Activated CD4-positive, alpha-beta memory T cell treated with anti-CD3 and anti-CD28 coated beads, Interleukin-2, amount 10 ng/mL, durations not matched to agents 7 days and 5 days (primary cell): ENCODE data around the gene ACBD6. TPM values are rescaled to one million over a fixed set of nuclear protein-coding genes. Genes with fewer than 3 reads are reported as not detected.
A peak's percentile ranks its signal among the peaks of the same experiment; 100 is the strongest.

Experiments used
- CTCF ChIA-PET: fragments of 350-600 bp; sonication (Branson Sonifier 250); formaldehyde crosslinking; loops from one replicate; lab custom pipeline; 2021; ENCODE audit warnings: antibody characterized with exemption, inconsistent platforms; lab: Charles Lee
- POLR2A ChIA-PET: fragments of 350-600 bp; sonication (Branson Sonifier 250); formaldehyde crosslinking; loops from one replicate; lab custom pipeline; 2021; ENCODE audit warnings: antibody characterized with exemption; lab: Charles Lee
- DNase-seq: peaks from one replicate; pipeline ENCODE4 v3.0.0-alpha.2; 2020
- H3K27ac Mint-ChIP-seq: one replicate; pipeline ENCODE4 v1.8.0; 2021; ENCODE audit warnings: mild to moderate bottlenecking, mixed read lengths
- H3K27me3 Mint-ChIP-seq: one replicate; pipeline ENCODE4 v1.8.0; 2021; ENCODE audit warnings: mixed read lengths
- H3K36me3 Mint-ChIP-seq: one replicate; pipeline ENCODE4 v1.8.0; 2021; ENCODE audit warnings: low read depth, mixed read lengths
- H3K4me1 Mint-ChIP-seq: one replicate; pipeline ENCODE4 v1.8.0; 2021; ENCODE audit warnings: mixed read lengths
- H3K4me3 Mint-ChIP-seq: one replicate; pipeline ENCODE4 v1.8.0; 2021; ENCODE audit warnings: mild to moderate bottlenecking, mixed read lengths
- H3K9me3 Mint-ChIP-seq: one replicate; pipeline ENCODE4 v1.8.0; 2021; ENCODE audit warnings: mixed read lengths
- total RNA-seq, 2 experiments: library from RNA; stranded (reverse); gene quantifications; one replicate each; pipeline ENCODE4 v1.2.3, GENCODE V29; 2021

ACBD6 gene
- total RNA-seq, 2 experiments from 2014 or later, result 27.5 to 33.2 TPM

DNA sequence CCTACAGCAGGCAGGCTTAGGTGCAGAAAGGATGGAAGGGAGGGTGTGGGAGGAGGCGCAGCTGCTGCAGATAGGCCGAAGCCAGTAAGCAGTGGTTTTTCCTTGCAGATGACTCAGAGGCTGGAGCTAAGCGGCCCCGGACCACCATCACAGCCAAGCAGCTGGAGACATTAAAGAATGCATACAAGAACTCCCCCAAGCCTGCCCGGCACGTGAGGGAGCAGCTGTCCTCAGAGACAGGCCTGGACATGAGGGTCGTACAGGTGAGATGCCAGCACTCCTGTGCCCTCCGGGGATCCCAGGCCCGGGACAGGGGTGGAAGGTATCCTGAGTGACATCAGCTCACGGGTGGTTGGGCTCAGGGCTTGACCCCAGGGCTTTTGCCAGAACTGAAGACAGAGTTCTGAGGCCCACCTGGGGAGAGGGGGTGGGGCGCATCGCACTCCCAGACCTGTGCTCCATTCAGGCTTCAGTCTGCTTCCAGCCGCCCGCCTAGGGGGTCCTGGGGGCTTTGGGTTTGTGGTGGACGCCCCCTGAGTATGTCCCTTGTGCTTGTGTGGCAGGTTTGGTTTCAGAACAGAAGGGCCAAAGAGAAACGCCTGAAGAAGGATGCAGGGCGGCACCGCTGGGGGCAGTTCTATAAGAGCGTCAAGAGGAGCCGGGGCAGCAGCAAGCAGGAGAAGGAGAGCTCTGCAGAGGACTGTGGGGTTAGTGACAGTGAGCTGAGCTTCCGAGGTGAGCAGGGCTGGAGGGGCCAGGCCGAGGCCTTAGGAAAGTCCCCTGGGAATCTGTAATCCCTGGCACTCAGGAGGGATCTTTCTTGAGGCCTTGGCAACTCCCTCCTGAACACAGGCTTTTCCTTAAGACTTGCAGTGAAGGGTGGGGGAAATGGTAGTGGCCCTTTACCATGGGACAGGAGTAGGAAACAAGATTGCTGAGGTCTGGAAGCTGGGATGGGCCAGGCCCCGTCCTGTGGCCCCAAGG, 230.8 kb downstream of the ACBD6 start:
- ChIA-PET POLR2A (no interaction called here), CTCF (interaction anchor here (1.0 kb wide), 1 partner anchor 14 kb away, joined by 4 read pairs; no protein-coding TSS in a partner anchor)
- no peak for DNase-seq
- no peaks in the 10 kb centered on the region for H3K9me3 Mint-ChIP-seq
- H3K36me3 Mint-ChIP-seq, result peaks cover 4% of the 10 kb centered on the region
- no peak overlapping the region for H3K4me3 Mint-ChIP-seq
- no peaks in the 10 kb centered on the region for H3K27me3 Mint-ChIP-seq
- H3K27ac Mint-ChIP-seq, result no peak overlapping the region
- no peaks in the 10 kb centered on the region for H3K4me1 Mint-ChIP-seq

DNA sequence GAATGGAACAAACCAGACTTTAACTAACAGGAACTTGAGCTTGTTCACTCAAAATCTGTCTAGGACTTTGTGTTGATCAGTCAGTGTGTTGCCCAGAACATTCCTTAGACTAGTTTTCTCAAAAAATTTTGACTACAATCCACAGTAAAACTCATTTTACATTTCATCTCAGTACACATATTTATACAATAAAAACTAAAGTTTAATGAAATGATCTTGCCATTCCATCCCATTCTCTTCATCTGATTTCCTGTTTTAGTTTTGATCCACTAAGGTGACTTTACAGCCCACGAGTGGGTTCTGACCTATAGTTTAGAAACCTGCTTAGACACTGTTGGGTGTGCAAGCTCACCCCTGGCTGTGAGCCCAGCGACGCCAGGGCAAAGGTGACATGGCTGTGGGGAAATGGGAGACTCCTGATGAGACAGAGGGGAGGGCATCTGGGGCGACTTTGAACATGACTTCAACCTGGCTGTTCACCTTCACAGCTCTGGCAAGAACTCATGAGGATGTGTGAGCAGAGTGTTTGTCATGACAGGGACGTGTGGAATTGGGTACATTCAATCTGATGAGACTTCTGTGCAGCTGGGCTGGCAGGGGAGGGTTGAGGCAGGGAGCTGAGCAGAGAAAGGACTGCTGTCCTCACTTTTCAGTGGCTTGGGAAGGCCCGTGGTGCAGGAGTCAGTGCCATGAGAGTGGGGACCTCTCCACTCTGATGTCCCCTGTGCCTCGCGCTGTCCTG, 231.7 kb downstream of the ACBD6 start:
- H3K9me3 Mint-ChIP-seq, result no peaks in the 10 kb centered on the region
- POLR2A ChIA-PET, result interaction anchor here (1.2 kb wide), 1 partner anchor 18 kb away, joined by 3 read pairs; no protein-coding TSS in a partner anchor
- H3K27ac Mint-ChIP-seq, result no peak overlapping the region
- no peak for DNase-seq
- no peaks in the 10 kb centered on the region for H3K27me3 Mint-ChIP-seq
- no peak overlapping the region for H3K4me3 Mint-ChIP-seq
- peaks cover 4% of the 10 kb centered on the region for H3K36me3 Mint-ChIP-seq
- H3K4me1 Mint-ChIP-seq, result no peaks in the 10 kb centered on the region
- CTCF ChIA-PET, result interaction anchor here (0.6 to 1.0 kb wide), 2 partner anchors 15 to 16 kb away, joined by 3 to 4 read pairs; no protein-coding TSS in a partner anchor

DNA sequence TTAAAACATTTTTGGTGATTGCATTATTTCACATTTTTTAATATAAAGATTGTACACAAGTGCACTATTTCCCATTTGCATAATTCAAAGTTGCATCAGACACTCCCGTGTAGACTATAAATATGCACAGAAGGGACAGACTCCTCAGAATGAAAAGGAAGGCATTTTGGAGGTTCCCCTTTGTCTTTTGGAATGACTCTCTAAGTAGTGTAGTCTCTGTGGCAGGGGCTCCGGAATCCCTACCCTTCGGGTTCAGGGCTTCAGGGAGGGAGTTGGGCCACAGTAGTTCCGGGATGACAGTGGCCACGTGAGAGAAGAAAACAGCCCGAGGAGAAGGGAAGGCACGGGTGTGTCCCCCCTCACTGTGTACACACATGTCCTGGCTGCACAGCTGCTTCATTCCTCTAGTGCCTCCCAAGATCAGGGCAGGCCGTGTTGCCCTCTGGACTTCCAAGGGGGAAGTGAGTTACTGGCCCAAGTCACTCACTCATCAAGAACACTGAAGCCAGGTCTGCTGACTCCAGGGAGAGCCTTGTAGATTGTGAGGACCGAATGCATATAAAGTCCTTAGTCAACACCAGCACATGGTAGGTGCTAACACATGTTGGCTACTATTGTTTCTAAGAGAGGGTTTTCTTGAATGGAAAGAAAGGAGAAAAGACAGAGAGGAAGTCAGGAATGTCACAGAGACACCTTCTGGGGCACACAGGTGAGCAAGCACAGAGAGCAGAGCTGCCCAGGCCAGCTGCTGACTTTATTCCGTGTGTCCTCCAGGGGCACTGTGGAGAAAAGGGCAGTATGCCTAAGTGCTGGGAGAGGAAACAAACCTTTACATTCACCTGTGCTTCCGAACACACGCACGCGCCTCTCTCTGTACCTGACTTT, 232.5 kb downstream of the ACBD6 start:
- ChIA-PET CTCF (interaction anchor here (0.6 to 1.0 kb wide), 2 partner anchors 16 to 17 kb away, joined by 3 to 4 read pairs; no protein-coding TSS in a partner anchor), POLR2A (interaction anchor here (1.2 kb wide), 1 partner anchor 17 kb away, joined by 3 read pairs; no protein-coding TSS in a partner anchor)
- H3K27me3 Mint-ChIP-seq, result peaks cover 1% of the 10 kb centered on the region

DNA sequence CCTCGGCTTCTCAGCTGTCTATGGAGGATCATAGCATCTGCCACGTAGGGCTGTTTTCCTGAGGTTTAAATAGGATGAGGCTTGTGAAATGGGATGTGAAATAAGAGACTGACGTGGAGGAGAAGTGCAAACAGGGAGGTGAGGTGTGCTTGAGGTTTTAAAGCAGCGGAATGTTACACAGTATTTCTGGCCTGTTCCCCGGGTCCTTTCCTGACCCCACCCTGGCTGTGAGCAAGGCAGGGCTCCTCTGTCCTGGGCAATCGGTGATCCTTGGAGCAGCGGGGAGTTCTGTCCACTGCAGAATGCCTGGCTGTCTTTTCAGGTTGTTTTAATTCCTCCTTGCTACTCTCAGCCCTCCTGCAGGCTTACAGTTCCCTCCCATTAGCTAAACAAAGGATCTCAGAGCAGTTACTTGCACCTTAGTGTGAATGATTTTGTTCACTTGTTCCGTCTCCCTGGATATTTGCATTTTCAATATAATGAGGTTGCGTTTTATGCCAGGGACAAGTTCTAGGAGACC, 233.8 kb downstream of the ACBD6 start:
- no peak overlapping the region for H3K4me3 Mint-ChIP-seq
- ChIA-PET CTCF (no interaction called here), POLR2A (no interaction called here)
- H3K36me3 Mint-ChIP-seq, result no peaks in the 10 kb centered on the region
- peaks cover 1% of the 10 kb centered on the region for H3K27me3 Mint-ChIP-seq
- no peak for DNase-seq
- no peaks in the 10 kb centered on the region for H3K9me3 Mint-ChIP-seq
- no peak overlapping the region for H3K27ac Mint-ChIP-seq
- H3K4me1 Mint-ChIP-seq, result no peaks in the 10 kb centered on the region

More for the DNA sequence above, 232.5 kb downstream of the ACBD6 start:
- Mint-ChIP-seq H3K4me3 (no peak overlapping the region), H3K36me3 (peaks cover under 1% of the 10 kb centered on the region), H3K27ac (no peak overlapping the region), H3K9me3 (no peaks in the 10 kb centered on the region), H3K4me1 (no peaks in the 10 kb centered on the region)
- DNase-seq, result no peak

DNA sequence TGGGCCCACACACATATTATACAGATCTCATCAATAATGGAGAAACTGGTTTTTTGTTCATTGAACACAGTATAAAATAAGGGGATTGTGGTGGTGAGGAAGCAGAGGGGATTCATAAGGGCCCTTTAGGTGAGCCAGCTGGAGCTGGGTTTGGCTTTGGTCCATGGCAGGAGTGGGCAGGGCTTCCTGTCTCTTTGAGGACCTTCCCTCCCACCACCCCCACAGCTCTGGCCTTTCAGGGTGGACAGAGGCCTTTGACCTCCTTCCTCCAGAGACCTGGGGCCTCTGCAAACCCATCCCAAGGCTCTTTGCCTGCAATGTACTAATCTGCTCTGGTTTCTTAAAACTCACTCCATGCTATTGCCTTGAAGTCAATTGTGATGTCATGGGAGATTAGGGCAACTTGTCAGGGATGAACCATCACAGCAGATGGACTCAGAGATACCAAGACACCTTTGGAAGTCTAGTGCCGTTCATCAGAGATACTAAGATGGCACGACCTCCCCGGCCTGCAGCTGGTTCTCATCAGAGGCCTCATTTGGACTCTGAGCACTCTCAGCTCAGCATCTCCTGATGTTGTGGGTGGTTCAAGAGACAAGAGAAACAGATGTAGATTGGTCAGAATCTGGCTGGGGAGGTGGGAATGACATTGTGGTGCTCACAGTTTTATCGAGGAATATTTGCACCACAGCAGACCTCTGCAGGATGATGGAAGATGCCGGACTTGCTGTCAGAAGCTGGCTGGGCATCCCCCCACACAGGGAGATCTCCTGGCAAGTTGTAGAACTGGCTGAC, 234.4 kb downstream of the ACBD6 start:
- CTCF ChIA-PET, result no interaction called here
- H3K27me3 Mint-ChIP-seq, result peaks cover 1% of the 10 kb centered on the region
- no peaks in the 10 kb centered on the region for H3K9me3 Mint-ChIP-seq
- H3K36me3 Mint-ChIP-seq, result no peaks in the 10 kb centered on the region
- POLR2A ChIA-PET, result no interaction called here
- no peak overlapping the region for H3K4me3 Mint-ChIP-seq
- H3K4me1 Mint-ChIP-seq, result no peaks in the 10 kb centered on the region
- H3K27ac Mint-ChIP-seq, result no peak overlapping the region
- peak; percentile 13 for DNase-seq

DNA sequence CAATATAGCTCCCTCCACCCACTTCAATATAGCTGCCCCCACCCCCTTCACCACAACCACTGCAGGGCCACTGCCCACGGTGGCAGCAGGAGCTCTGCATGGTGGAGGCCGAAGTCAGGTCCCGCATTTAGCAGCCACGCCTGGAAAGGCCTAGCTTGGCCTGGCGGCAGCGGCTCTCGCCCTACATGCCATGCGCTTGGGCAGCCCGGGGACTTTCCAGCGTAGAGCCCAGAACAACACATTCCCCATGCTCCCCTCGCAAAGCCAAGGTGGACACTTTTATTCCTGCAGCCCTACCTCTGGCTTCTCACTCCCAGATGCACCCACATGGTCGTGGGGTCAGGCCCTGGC, 235.2 kb downstream of the ACBD6 start:
- Mint-ChIP-seq H3K4me1 (no peaks in the 10 kb centered on the region), H3K4me3 (no peak overlapping the region), H3K27me3 (peaks cover 1% of the 10 kb centered on the region), H3K36me3 (no peaks in the 10 kb centered on the region), H3K9me3 (no peaks in the 10 kb centered on the region), H3K27ac (no peak overlapping the region)
- DNase-seq, result no peak
- POLR2A ChIA-PET, result no interaction called here
- CTCF ChIA-PET, result no interaction called here

DNA sequence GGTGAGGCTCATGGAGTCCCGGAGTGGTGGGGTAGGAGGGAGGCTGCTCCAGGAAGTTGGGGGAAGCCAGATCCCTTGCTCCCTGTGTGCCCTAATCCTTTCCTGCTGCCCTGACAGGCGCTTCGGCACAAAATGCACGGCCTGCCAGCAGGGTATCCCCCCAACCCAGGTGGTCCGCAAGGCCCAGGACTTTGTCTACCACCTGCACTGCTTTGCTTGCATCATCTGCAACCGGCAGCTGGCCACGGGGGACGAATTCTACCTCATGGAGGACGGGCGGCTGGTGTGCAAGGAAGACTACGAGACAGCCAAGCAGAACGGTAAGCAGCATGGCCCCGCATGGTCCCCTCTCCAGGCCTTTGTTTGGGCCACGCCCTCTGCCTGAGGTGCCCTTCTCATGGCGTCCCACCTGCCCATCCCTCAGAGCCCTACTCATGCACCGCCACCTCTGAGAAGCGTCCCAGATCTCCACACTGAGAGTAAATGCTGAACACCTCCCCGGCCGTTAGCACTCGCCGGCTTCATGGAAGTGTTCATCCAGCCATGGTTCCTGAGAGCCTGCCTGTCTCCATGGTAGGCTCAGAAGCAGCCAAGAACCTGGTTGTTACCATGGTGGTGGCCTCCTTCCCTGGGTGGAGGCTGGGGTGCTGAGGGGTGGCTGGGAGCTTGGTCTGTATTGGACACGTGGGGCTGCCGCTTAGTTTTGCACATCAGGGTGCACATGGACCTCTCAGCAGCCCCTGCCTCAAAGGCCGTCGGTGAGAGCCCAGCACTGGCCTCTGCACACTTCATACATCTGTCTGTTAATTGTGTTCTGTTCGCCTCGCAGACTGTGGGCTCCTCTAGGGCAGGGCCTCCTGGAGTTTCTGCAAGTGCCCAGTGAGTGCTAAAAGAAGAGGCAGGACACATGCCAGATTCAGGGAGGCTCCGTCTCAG, 235.8 kb downstream of the ACBD6 start:
- ChIA-PET POLR2A (no interaction called here), CTCF (no interaction called here)
- Mint-ChIP-seq H3K27ac (no peak overlapping the region), H3K9me3 (no peaks in the 10 kb centered on the region), H3K4me3 (no peak overlapping the region), H3K27me3 (peaks cover 1% of the 10 kb centered on the region), H3K4me1 (no peaks in the 10 kb centered on the region), H3K36me3 (no peaks in the 10 kb centered on the region)
- DNase-seq, result no peak

DNA sequence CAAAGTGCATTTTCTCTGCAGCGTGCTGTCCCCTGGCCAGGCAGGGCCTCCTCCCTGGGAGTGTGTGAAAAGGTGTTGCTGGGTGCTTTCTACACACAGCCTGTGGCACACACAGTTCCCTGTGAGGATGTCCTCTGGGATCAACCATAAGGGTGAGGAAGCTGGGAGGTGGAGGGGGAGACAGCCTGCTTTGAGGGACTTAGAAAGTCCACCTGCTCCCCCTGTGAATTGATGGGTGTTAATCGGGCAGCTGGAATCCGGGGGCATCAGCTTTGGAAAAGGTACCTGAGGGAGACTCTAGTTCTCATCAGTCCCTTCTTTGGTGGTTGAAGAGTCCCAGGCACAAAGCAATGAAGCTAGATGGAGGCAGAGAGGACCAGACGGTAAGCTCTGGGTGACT, 236.5 kb downstream of the ACBD6 start:
- DNase-seq, result no peak
- Mint-ChIP-seq H3K4me1 (no peaks in the 10 kb centered on the region), H3K4me3 (no peak overlapping the region), H3K9me3 (no peaks in the 10 kb centered on the region), H3K27me3 (peaks cover 1% of the 10 kb centered on the region), H3K36me3 (no peaks in the 10 kb centered on the region), H3K27ac (no peak overlapping the region)
- ChIA-PET CTCF (no interaction called here), POLR2A (no interaction called here)

DNA sequence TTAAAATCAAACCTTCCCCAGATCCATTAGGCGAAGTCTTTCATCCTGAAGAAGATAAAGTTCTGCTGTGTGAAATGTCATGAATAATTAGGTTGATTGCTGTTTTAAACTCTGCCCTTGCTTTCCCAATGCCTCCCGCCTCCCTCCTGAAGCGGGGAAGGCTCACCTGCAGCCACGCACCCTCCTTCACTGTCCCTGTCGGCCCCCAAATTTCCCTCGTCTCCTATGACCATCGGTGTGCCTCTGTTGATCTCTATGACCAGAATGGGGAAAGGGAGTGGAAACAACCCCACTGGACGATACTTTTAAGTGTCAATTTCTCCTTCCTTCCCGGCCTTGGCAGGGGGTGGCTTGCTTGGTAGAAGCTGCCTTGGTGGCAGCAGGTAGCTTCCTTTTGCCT, 237.2 kb downstream of the ACBD6 start:
- POLR2A ChIA-PET, result no interaction called here

DNA sequence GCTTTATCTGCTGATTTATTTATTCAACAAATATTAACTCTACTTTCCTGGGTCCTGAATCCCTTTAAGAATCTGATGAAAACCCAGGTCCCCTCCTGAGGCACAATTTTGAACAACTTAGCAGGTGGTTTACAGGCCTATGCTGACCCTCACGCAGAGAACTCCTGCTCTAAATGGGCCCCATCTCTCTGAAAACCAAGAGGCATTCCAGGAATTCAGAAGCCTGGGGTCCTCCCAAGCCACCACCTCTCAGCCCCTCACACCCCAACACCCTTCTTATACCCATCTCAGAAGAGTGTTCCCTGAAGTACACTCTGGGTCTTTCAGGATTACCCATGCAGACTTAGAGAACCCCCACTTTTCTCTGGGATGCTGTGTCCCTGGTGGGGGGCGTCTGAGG, 237.8 kb downstream of the ACBD6 start:
- H3K9me3 Mint-ChIP-seq, result no peaks in the 10 kb centered on the region
- no peaks in the 10 kb centered on the region for H3K4me1 Mint-ChIP-seq
- no peaks in the 10 kb centered on the region for H3K36me3 Mint-ChIP-seq
- ChIA-PET CTCF (no interaction called here), POLR2A (no interaction called here)
- H3K27me3 Mint-ChIP-seq, result peaks cover 1% of the 10 kb centered on the region
- no peak overlapping the region for H3K27ac Mint-ChIP-seq
- no peak overlapping the region for H3K4me3 Mint-ChIP-seq
- DNase-seq, result no peak

More for the DNA sequence above, 237.2 kb downstream of the ACBD6 start:
- Mint-ChIP-seq H3K9me3 (no peaks in the 10 kb centered on the region), H3K4me1 (no peaks in the 10 kb centered on the region), H3K27ac (no peak overlapping the region), H3K36me3 (no peaks in the 10 kb centered on the region), H3K4me3 (no peak overlapping the region), H3K27me3 (peaks cover 1% of the 10 kb centered on the region)
- no peak for DNase-seq
- CTCF ChIA-PET, result no interaction called here
